Body of pancreas (tissue), 4 donors: Measurements from ENCODE around the gene TARBP1.

Experiments used
- CTCF ChIP-seq, 7 experiments: fragments of 450-650 bp in 4 of 7; fragments of 200-600 bp in 3 of 7; sonication (generic) in 3 of 7; IDR thresholded peaks; one replicate each; pipeline ENCODE4 v1.5.1; 2016 to 2019; ENCODE audit warnings: antibody characterized with exemption in 7 of 7
- POLR2A ChIP-seq, 3 donors: fragments of 450-650 bp; IDR thresholded peaks; one replicate each; pipeline ENCODE4 v1.6.1; 2016; ENCODE audit warnings: antibody characterized with exemption in 3 of 3, mild to moderate bottlenecking in 2 of 3

- no peak for TF ChIP-seq CTCF (IDR thresholded peaks at IDR 0.05)
- TF ChIP-seq POLR2A (IDR thresholded peaks at IDR 0.05) = no peak
Observed at GRCh38 chr1:234504969-234505768, 26.2 kb upstream of the TARBP1 start.
